Hematopoietic multipotent progenitor cell treated with erythropoietin and hydrocortisone succinate and interleukin-3 and kit ligand, for 15 days (in vitro differentiated cells): ENCODE results near the gene RPH3AL.

ENCODE experiments used
- DNase-seq: peaks from one replicate; pipeline ENCODE4 v3.0.0-alpha.2; 2015; ENCODE audit warnings: low spot score

The RPH3AL gene

DNA sequence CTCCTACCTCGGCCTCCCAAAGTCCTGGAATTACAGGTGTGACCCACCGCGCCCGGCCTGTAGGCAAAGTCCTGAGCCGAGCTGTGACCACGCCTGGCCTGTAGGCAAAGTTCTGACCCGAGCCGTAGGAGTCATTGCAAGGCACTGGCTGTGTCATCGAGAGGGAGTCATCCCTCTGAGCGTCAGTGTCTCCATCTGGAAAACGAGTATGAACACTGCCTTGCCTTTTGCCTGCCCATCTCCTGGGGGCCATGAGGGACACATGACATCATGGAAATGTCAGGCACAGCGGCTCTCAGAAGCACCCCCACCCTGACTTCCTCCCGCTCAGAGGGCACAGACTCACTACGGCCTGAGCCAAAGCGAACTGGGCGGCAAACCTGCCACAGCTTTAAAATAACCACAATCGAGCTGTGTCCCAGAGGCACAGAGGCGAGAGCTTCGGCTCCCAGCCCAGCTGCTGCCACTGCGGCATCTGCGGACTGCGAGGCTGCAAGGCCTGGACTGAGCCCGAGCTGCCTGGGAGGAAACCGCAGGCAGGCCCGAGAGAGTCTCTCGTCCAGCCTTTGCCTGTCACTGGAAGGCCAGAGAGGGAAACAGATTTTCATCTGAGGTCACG lies 50.8 kb downstream of the RPH3AL start:
- DNase-seq = no peak

DNA sequence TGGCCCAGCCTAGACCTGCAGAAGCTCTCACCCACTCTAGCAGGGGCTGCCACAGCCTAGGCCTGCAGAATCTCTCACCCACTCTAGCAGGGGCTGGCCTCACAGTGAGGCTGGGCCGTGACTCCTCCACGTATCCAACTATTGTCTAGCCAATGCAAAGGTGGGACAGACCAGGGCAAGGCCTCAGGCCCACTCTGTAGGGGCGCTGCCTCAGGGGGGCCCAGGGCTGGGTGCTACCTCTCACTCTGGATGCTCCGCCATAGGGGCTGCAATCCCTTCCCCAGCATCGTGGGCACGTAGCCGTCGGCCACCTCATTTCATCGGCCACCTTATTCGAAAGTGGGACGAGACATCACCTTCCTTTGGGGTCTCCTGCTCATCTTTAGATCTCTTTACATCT lies 51.7 kb downstream of the RPH3AL start:
- no peak for DNase-seq

DNA sequence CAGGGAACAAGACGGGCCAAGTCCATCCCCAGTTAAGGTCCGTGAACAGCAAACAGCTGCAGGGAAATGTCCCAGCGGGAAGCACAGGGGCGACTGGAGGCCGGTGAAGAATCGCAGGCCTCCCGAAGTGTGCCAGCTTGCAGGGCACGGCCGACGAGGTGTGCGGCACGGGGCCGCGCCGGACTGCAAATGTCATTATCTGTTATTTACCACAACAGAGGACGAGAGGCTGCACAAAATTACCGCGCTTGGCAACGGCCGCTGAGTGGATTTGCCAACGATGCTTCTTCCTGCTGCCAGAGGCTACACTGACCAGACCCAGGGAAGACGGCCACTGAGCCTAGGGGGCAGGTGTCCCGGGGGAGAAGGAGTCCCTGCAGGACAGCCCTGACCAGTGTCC lies 53.1 kb downstream of the RPH3AL start:
- DNase-seq = no peak

DNA sequence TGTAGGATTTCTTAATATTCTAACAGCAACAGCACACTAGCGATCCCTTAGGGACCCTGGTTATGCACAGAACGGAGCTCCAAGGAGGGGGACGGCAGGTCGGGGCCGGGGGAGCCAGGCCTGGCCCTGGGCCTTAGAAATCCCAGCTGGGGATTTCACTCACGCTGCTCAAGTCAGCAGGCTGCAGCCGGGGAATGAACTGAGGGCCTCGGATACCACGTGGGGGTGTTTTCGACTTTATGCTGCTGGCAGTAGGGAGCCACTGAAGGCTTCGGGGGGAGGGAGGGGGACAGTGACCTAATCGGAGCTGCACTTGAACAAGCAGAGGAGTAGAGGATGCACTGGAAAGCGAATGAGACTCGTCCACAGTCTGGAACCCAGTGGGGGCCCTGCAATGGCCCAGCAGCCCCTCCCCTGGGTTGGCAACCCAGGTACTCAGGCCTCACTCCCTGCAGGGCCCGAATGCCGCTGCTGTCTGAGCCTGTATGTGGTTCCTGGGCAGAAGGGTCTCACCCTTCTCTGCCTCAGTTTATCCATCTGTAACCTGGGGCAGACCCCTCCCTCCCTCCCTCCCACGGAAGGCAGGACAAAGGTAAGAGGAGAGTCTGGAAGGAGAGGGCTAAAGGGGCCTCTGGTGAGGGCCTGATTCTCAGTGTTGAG lies 53.7 kb downstream of the RPH3AL start:
- DNase-seq = no peak

DNA sequence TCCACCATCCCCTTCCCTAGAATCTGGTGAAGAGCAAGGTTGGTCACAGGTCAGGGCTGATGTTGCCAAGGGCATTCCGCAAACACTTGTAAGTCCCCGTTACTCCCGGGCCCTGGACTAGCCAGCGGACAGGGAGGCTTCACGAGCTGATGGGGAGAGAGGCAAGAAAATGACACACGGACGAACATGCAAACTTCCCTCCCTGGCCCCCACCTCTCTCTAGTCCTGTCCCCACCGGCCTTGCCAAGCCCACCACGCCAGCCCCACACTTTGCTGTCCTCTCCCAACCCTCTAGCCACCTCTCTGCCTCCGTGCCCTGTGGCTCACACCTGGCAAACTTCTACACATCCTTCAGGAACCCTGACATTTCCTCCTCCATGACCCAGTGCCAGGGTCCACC lies 54.8 kb downstream of the RPH3AL start:
- DNase-seq = no peak

DNA sequence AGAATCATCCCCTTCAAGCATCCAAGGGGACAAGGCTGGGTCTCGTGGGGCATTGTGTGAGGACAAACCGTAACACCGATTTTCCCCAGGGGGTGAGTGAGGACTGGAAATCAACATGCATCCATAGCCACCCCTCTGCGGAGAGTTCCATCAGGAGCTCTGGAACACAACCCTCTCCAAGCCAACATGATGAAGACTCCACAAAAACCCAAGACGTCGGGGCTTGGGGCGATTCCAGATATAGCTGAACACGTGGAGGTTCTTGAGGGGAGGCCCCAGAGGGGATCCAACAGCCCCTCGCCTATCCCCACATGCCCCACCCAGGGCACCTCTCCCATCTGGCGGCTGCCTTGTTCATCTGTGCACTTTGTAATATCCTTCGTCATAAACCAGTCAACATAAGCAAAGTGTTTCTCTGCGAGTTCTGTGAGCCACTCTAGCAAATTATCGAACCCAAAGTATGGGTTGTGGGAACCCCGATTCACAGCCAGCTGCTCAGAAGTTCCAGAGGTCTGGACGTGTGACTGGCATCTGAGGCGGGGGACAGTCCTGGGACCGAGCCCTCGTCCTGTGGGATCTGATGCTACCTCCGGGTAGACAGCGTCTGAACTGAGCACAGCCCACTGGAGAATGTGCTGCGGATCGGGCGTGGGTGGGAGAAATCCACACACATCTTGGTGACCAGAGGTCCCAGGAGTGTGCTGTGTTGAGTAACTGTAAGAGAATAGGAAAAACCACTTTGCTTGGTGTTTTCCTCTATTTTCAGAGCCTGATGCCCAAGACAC lies 55.5 kb downstream of the RPH3AL start:
- no peak for DNase-seq

DNA sequence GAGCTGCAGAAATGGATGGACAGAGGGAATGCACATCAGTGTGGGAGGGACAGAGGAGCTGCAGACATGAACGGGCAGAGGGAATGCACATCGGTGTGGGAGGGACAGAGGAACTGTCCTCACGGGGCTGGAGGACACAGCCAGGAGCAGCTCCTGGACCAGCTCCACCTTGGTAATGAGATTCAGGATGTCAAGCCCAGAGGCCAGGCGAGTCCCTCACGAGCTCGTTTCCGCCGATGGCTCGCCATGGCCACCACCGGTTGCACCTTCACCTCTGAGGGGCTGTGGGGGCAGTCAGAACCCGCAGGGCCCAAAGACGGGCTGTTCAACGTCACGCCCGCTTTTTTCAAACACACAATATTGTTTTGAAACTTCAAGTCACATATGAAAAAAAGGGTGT lies 56.2 kb downstream of the RPH3AL start:
- no peak for DNase-seq

DNA sequence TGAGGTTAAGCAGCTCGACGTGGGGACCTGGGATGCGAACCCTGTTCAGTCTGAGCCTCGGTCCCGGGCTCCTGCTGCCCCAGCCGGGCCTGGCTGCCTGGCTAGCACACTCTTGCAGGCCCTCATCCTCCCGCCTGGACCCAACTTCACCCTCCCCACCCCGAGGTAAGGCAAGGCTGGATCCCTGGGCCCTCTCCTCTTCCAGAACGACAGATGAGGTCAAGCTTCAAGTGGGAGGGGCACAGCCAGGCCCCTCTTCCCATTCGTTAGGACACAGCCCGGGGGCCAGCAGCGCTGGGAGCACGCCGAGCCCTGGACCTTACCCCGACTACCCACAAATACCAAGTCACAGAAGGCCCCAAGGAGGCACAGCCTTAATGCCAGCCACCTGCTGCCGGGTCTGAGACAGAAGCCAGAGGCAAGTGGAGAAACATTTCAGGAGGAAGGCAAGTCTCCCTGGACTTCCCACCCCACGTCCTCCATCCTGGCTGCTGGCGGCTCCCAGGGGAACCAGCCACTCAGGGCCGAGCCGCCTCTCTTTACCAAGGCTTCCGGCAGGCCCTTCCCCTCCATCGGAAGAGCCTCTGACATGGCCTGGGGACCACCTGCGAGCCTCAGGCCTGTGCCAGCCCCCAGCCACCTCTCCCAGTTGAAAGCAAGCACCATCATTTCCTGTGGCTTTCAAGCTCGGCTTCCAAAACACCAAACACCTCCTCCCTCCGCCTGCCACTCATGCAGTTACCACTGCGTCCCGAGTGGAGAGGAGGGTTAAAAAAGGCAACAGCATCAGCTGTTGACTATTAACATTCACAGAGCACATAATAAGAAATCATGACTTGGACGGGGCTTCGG lies 59.9 kb downstream of the RPH3AL start:
- no peak for DNase-seq

DNA sequence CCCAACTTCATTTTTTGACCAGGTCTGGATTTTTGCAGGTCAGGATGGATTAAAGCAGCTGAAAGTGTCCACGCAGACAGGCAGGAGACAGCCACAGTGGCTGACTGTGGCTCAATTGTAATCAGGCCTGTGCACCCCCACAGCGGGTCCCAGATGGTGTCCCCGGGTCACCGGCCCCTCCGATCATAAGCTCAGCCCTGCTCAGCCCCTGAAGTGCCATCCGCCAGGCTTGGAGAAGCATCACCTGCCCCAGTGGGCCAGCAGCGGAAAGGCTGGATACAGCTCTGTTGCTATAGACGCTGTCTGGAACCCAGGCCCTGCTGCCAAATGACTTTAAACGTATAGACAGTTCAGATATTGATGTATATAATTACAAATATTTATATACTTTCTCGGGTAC lies 60.6 kb downstream of the RPH3AL start:
- no peak for DNase-seq

DNA sequence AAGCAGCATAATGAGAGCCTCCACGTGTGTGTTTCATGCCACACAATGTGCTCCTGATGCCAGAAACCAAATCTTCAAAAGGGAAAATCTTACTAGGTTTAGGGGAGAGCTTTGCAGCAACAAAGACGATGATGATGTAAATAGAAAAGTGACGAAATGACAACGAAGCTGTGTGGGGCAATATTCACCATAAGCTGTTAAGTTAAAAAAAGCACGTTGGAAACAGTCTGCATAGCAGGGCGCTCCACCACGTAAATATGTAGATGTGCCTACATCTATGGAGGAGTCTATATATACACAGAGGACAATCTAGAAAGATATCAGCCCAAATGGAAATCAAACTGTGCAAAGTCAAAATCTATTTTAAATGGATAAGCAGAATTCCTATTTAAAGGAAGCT lies 61.0 kb downstream of the RPH3AL start:
- DNase-seq = no peak

DNA sequence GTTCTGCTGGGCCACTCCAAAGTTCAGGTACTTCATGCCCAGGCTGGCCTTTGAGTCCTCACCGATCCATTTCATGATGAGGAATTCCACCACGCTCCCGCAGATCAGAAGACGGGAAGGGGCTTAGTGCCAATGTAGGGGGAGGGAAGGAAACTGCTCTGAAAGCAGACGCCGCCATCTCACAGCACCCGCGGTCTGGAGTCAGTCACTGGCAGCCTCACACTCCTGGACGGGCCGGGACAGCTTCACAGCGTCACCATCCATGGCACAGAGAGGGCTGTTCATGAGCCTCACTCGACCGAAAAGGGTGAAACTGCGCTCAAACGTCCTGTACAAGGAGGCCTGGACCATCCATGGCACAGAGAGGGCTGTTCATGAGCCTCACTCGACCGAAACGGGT lies 62.0 kb downstream of the RPH3AL start:
- DNase-seq = no peak

DNA sequence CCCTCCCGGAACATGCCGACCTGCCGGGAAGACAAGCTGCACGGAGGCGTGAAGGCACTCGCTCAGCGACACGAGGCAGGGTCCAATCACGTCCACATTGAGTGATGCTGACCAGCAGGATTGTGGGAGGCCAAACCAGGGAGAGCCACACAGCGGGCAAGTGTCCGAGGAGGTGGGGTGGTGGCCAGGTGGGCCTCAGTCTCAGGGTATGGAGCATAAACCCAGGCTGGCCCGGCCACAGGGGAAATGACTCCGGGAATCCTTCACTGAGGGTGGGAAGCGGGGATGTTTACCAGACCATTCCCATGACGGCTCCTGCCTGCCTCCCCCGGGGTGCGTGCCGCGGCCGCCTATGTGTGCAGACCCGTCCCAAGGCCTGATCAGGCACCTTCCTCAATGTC lies 62.5 kb downstream of the RPH3AL start:
- no peak for DNase-seq

DNA sequence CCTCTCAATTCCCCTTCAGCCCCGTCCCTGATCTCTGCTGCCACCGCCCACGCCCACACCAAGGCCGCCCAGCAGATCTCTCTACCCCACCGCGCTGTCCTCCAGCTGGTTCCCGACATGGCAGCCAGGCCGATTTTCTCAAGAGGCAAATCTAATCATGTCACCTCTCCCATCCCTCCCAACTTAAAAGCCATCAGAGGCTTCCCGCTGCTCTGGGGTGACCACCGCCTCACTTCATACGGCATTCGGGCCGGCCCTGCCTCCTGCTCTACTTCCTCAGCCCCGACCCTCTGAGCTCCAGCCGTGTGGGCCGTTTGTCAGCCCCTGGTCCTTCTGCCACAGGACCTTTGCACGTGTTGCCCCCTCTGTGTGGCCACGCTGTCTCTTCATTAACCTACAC lies 63.2 kb downstream of the RPH3AL start:
- DNase-seq = no peak

DNA sequence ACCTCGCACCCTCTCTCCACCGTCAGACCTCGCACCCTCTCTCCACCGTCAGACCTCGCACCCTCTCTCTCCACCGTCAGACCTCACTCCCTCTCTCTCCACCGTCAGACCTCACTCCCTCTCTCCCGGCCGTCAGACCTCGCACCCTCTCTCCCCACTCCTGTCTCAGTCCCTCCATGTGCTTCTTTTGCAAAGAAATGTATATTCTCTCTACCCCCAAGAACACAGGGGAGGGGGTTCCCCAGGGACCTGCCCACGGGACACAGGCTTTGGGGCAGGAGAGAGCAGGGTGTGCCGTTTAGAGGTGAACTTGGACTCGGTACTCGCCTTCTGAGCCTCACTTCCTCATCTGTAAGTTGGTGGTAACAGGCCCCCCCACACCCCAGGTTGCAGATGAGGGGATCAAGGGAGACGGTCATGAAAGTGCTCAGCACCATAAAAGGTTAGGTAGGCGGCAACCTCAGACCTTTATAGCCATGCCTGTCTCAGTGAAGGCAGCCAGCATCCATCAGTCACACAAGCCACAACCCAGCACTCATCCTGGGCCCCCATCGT lies 63.7 kb downstream of the RPH3AL start:
- no peak for DNase-seq

DNA sequence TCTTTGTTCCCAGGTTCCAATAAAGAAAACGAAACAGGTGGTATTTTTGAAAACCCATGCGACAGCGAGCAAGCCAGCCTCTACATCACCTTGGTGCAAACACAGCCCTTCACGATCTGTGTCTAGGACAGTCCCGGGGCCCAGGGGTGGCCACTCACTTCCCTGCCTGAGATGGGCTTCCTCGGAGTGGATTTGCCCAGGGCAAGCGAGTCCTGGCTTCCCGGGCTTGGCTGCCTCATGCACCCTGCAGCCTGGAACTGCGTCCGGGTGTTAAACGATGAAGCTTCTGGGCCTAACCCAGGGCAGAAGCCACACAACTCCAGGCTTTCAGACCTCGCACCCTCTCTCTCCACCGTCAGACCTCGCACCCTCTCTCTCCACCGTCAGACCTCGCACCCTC lies 66.0 kb downstream of the RPH3AL start:
- DNase-seq = no peak

DNA sequence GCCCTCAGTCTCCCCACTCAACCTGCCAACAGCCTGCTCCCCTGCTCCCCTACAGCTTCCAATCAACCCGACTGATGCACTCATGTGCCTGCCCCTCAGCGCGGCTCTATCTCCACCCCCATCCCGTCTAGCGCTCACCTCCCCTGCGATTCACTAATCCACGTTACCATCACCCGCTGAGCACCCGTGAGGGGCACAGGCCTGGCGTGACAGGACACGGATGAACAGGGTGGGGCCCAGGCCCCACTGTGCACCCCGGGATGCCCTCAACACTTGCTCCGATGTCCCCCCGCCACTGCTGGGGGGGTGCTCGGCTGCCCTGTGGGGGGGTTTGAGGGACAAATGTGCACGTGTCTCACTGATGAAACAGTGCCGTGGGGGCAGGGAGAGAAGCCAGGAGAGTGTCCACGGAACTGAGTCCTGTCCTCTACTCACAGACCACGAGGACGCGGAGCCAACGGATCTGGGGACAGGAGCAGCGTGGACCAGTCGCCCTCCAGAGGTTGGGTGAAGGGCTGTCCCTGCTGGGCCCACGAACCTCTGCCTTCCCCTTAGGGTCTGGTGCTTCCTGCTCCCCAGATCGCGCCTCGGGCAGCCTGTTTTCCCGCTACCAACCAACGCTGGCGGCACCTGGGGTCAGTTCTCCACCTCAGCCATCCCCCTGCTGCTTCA lies 66.7 kb downstream of the RPH3AL start:
- DNase-seq = no peak

DNA sequence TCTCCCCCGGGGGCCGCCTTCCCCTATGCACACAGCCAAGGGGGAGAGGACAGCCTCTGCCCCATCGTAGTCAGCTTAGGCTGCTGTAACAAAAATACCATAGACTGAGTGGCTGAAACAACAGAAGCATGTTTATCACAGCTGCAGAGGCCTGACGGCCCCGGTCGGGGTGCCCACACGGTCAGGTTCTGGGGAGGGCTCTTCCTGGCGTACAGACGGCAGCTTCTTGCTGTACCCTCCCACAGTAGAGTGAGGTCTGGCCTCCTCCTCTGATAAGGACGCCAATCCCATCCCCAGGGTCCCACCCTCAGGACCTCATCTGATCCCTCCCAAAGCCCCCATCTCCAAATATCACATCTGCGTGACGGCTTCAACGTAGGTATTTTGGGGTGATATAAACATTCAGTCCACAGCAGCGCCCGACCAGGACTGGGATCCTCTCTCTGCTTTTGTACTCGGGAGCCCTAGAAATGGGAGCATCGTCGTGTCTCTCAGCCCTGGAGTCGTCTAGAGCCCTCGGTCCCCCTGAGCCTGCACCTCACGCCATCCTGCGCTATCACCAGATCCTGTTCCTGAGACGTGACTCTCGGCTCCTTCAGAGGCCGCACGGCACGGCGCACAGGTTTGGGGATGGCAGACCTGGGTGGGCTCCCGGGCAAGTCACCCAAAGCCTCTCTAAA lies 67.8 kb downstream of the RPH3AL start:
- no peak for DNase-seq

DNA sequence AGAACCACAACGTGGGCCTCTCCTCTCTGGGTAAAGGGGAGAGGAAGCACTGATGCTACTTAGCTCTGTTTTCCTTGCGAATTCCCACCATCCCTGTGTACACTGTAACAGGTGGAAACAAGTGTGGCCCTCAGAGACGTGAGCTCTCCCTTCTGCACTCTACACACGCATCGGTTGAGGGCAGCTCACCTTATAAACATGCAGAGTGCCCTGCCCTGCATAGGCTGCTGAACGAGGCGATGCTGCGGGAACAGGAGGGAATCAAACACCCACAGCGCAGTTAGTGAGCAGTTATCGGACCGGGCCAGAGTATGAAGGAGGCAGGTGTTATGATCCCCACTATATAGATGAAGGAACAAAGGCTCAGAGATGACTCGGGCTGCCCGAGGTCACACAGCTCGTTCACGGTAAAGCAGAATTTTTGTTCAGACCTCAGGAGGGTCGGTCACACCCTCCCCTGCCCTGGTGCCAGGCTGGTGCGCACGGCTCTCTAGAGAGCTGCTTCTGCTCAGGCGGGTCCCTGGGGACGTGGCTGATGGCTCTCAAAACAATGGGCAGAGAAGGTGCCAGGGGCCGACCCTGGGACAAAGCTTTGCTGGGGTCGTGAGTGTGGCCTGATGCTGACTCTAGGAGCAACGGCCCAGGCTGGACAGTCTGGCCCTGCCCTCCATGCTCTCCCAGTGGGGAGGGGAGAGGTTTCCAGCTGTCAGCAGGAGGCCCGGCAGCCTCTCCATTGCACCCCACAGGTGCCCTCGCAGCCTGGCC lies 68.5 kb downstream of the RPH3AL start:
- no peak for DNase-seq

DNA sequence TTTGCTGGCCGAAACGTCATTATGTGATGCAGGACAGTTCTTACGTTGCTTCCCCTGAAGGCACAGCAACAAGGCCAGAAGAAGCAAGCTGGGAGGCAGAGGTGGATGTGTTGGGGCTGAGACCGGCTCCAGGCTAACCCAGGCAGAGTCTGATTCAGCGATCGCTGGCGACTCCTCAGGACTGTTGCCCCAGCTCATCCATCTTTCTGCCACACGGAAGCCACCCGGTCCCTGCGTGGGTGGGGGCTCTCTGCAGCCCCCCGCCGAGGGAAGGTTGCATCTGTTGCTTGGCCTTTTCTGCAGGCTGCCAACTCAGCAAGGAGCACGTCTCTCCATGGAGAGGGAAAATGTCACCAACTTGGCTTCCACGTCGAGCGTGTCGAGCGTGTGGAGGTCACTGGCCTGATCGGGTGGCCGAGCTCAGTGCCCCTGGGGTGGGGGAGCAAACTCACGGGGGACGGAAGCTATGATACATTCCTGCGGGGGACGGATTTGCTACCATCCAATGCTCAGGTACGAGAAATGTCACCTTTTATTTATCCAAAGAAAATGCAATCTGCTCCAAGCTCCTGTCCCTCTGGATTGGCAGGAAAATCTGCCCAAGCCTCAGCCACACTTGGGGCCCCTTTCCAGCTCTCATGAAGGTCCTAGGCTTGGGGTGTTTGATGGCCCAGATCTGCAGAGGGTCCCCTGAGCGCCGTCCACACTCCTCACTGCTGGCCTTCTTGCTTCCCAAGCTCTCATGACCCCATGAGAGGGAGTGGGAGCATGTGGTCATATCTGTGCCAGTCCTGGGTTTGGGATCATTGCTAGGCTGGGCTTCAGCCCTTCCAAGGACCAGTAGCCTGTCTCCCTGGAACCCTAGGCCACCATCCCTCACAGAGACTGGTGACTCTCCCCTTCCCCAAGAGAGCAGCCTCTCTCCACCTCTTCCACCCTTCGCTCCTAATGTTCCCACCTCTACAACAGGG lies 69.4 kb downstream of the RPH3AL start:
- no peak for DNase-seq
